HG03095 (cell line): Measurements from ENCODE around the gene SMNDC1.
"Not testable (repeated sequence)": the region's sequence is repeated elsewhere in the genome, so short reads cannot be mapped to it uniquely, and the experiment has no call there.

Source experiments
- ATAC-seq: cut with Tn5 transposase; IDR thresholded peaks from one replicate; pipeline ENCODE4 v1.9.1; 2021; ENCODE audit warnings: moderate library complexity; ENCODE audit not compliant: unreplicated experiment

The SMNDC1 gene

DNA sequence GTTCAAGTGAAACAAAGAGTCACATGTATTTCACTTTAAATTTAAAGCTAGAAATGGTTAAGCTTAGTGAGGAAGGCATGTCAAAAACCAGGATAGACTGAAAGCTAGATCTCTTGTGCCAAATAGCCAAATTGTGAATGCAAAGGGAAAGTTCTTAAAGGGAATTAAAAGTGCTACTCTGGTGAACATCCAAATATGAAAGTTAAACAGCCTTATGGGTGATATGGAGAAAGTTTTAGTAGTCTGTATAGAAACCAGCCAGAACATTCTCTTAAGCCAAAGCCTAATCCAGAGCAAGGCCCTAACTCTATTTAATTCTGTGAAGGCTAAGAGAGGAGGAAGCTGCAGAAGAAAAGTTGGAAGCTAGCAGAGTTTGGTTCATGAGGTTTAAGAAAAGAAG, 50.3 kb downstream of the SMNDC1 start:
- no peak for ATAC-seq

DNA sequence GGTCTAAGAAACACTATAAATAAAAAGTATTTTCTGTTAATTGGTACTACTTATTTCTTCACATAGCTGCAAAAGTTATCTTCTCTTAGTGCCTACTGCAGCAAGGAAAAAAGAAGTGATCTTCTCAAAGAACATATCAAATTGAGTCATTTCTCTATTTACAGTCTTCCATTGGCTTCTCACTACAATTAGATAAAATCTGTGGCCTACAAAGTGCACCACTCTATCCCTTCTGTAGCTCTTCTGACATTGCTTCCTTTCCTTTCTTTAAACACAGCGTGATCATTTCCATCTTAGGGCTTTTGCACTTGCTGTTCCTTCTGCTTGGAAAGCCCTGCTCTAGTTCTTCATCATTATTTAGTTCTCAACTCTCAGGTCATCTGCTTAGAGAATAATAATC, 52.6 kb downstream of the SMNDC1 start:
- ATAC-seq = no peak

DNA sequence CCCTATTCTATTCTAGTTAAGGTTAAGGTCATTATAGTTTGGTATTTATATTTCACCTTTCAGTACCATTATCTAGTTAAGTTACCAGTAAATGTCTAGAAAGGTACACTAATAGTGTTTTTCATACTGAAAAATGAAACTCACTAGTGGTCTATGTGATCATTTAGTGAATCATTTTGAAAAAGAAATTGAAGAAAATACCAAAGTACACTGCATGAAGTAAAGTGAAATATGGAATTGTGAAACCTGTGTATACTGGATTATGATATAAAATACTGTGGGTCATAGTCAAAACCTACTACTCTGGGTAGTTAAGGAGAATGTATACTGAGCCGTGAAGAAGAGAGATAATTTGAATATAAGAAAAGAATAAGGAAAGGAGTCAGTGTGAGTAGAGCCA, 53.3 kb downstream of the SMNDC1 start:
- peak; percentile 81 for ATAC-seq

DNA sequence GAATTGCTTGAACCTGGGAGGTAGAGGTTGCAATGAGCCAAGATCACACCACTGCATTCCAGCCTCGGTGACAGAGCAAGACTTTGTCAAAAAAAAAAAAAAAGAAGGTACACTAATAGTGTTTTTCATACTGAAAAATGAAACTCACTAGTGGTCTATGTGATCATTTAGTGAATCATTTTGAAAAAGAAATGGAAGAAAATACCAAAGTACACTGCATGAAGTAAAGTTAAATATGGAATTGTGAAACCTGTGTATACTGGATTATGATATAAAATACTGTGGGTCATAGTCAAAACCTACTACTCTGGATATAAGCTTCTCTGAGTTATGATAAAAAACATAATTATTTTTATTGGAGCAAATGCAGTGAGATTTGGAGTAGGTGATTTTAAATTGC, 55.2 kb downstream of the SMNDC1 start:
- ATAC-seq = peak; percentile 68

DNA sequence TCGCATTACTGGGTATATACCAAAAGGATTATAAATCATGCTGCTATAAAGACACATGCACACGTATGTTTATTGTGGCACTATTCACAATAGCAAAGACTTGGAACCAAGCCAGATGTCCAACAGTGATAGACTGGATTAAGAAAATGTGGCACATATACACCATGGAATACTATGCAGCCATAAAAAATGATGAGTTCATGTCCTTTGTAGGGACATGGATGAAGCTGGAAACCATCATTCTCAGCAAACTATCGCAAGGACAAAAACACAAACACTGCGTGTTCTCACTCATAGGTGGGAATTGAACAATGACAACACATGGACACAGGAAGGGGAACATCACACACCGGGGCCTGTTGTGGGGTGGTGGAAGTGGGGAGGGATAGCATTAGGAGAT, 56.9 kb downstream of the SMNDC1 start:
- ATAC-seq = not testable (repeated sequence)

DNA sequence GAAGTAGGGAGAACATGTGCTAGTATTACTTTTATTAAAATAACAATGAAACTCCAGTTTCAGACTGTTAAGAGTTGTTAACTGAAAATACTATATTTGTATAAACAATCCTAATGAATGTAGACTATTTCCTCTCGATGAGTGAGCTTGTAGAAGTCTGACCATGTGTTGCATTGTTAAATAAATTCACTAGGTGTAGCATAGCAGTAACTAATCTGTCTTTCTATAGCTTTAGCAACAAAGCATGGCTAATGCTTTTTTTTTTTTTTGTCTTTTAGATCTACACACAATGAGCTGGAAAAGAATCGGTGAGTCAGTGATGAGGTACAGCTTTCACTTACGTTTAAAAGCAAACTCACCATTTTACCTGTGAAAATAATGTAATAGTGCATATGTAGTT, 60.2 kb downstream of the SMNDC1 start:
- no peak for ATAC-seq

DNA sequence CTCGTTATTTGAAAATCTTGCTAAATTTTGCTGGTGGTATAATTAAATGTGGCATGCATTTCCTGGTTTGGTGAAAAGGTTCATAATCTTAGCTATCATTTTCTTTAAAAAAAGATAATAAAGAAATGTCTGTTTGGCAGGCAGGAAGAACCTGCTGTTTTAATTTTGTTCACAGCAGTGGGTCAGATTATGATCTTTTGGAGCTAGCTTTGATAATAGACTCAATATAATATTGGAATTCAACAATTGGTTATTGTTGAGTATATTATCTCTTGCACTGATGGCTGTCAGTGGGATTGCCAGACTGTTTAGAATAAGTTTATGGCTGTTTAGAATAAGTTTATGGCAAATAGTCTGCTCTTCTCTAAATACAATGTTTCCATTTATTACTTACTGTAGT, 62.2 kb downstream of the SMNDC1 start:
- ATAC-seq = no peak

DNA sequence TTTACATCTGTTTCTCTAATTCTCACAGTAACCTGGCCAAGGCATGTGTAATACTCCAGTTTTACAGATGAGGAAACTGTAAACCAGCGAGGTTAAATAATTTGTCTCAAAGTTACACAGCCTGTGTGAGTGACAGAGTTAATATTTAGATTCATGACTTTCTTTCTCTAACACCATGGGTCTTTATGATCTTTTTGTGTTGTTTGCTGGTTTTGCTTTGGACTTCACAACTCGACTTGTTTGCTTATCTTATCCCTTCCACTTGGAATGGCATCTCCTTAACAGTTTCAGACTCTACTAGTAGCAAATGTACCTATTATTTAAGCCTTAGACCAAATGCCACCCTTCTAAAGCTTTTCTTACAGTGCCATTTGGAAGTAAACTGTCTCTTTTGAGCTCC, 62.9 kb downstream of the SMNDC1 start:
- no peak for ATAC-seq

DNA sequence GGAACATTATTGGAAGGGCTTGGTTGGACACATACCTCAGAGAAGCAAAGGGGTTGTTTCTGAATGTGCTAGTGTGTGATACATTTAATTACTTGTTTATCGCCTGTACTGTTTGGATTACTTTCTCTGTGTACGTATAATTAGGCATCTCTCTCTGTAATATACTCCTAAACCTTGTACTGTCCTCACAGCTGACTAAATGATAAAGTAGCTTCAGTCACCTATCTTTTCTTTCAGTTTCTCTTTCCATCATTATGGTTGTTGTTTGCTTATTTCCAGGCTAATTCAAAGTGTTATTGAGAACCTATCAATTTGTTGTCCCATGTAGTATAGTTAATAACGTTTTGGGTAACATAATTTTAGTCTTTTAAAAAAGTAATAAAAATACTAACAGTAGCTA, 63.3 kb downstream of the SMNDC1 start:
- ATAC-seq = no peak
